Measurements from ENCODE around the gene DIP2C.

DIP2C gene

GRCh38 chr10:489330-489729, 200.1 kb downstream of the DIP2C start:
- no peak for TF ChIP-seq CTCF (conservative IDR thresholded peaks at IDR 0.05; ENCODE audit: low read depth)
- ChIA-PET POLR2A (ENCODE audit: low non-redundant PET) (no interaction called here), CTCF (no interaction called here)
- H3K27ac ChIP-seq = no peak overlapping the region
- DNase-seq (ENCODE audit: low spot score) = no peak

GRCh38 chr10:488933-489215, 200.6 kb downstream of the DIP2C start:
- no peak for TF ChIP-seq CTCF (conservative IDR thresholded peaks at IDR 0.05; ENCODE audit: low read depth)
- DNase-seq (ENCODE audit: low spot score) = no peak
- ChIA-PET POLR2A (ENCODE audit: low non-redundant PET) (no interaction called here), CTCF (no interaction called here)
- H3K27ac ChIP-seq = no peak overlapping the region

- CTCF ChIA-PET = interaction anchor here (0.5 to 0.6 kb wide), 2 partner anchors 202 to 237 kb away, joined by 4 to 5 read pairs; no protein-coding TSS in a partner anchor
- DNase-seq (ENCODE audit: low spot score) = no peak
- no peak for TF ChIP-seq CTCF (conservative IDR thresholded peaks at IDR 0.05; ENCODE audit: low read depth)
- H3K27ac ChIP-seq = no peak overlapping the region
- POLR2A ChIA-PET (ENCODE audit: low non-redundant PET) = no interaction called here
These were observed 201.2 kb downstream of the DIP2C start for GRCh38 chr10:488081-488932.

- no peak for DNase-seq (ENCODE audit: low spot score)
- ChIA-PET CTCF (interaction anchor here (0.6 to 0.7 kb wide), 2 partner anchors 91 to 158 kb away, joined by 3 read pairs; no protein-coding TSS in a partner anchor), POLR2A (ENCODE audit: low non-redundant PET) (no interaction called here)
- no peak for TF ChIP-seq CTCF (conservative IDR thresholded peaks at IDR 0.05; ENCODE audit: low read depth)
- no peak overlapping the region for H3K27ac ChIP-seq
These were observed 202.7 kb downstream of the DIP2C start for GRCh38 chr10:486666-487322.

- H3K27ac ChIP-seq = no peak overlapping the region
- DNase-seq (ENCODE audit: low spot score) = no peak
- no peak for TF ChIP-seq CTCF (conservative IDR thresholded peaks at IDR 0.05; ENCODE audit: low read depth)
- ChIA-PET CTCF (interaction anchor here (0.5 to 0.6 kb wide), 2 partner anchors 14 to 188 kb away, joined by 3 read pairs; no protein-coding TSS in a partner anchor), POLR2A (ENCODE audit: low non-redundant PET) (no interaction called here)
These were observed 203.3 kb downstream of the DIP2C start for GRCh38 chr10:486206-486605.

- DNase-seq (ENCODE audit: low spot score) = no peak
- no peak overlapping the region for H3K27ac ChIP-seq
- POLR2A ChIA-PET (ENCODE audit: low non-redundant PET) = no interaction called here
- no peak for TF ChIP-seq CTCF (conservative IDR thresholded peaks at IDR 0.05; ENCODE audit: low read depth)
- CTCF ChIA-PET = interaction anchor here (0.5 to 0.7 kb wide), 3 partner anchors 15 to 202 kb away, joined by 3 to 4 read pairs (median 3); no protein-coding TSS in a partner anchor
These were observed 203.7 kb downstream of the DIP2C start for GRCh38 chr10:485776-486175.
